CD4-positive, alpha-beta memory T cell (primary cell): ENCODE data around the gene SLC37A3. TPM values are rescaled to one million over a fixed set of nuclear protein-coding genes. Genes with fewer than 3 reads are reported as not detected.

Experiments used
- CTCF ChIA-PET: fragments of 350-600 bp; sonication (Branson Sonifier 250); formaldehyde crosslinking; loops from one replicate; lab custom pipeline; 2021; ENCODE audit warnings: inconsistent platforms; ENCODE audit not compliant: partially characterized antibody; lab: Charles Lee
- POLR2A ChIA-PET: fragments of 350-600 bp; sonication (Branson Sonifier 250); formaldehyde crosslinking; loops from one replicate; lab custom pipeline; 2021; ENCODE audit not compliant: partially characterized antibody; lab: Charles Lee
- DNase-seq, 5 donors: peaks; one replicate each; pipeline versions ENCODE4 v3.0.0 to v3.0.0-alpha.2; 2020 to 2022; ENCODE audit warnings: mixed read lengths in 1 of 5
- H3K27ac ChIP-seq: one replicate; pipeline ENCODE4 v1.7.0; 2013; ENCODE audit warnings: low read depth, low read length
- H3K27me3 ChIP-seq: 2 replicates; pipeline ENCODE4 v1.7.0; 2013; ENCODE audit warnings: mild to moderate bottlenecking, low read length, moderate library complexity; ENCODE audit not compliant: insufficient read depth
- H3K36me3 ChIP-seq: 2 replicates; pipeline ENCODE4 v1.7.0; 2013; ENCODE audit warnings: mild to moderate bottlenecking, low read length, moderate library complexity; ENCODE audit not compliant: insufficient read depth
- H3K4me1 ChIP-seq: 2 replicates; pipeline ENCODE4 v1.7.0; 2013; ENCODE audit warnings: mild to moderate bottlenecking, low read length, moderate library complexity; ENCODE audit not compliant: insufficient read depth
- H3K4me3 ChIP-seq, 2 donors: one replicate each; pipeline ENCODE4 v1.7.0; 2013; ENCODE audit warnings: low read length in 2 of 2, mild to moderate bottlenecking in 1 of 2
- H3K9me3 ChIP-seq, 2 donors: one replicate each; pipeline ENCODE4 v1.7.0; 2013; ENCODE audit warnings: low read length in 2 of 2, control low read depth in 1 of 2; ENCODE audit not compliant: control insufficient read depth in 1 of 2
- H3K27ac Mint-ChIP-seq, 7 donors: one replicate each; pipeline ENCODE4 v1.8.0; 2020 to 2021; ENCODE audit warnings: mixed read lengths in 7 of 7, mild to moderate bottlenecking in 6 of 7, inconsistent platforms in 3 of 7, moderate library complexity in 3 of 7
- H3K27me3 Mint-ChIP-seq, 2 donors: one replicate each; pipeline ENCODE4 v1.8.0; 2020 to 2021; ENCODE audit warnings: mixed read lengths in 2 of 2
- H3K36me3 Mint-ChIP-seq, 2 donors: one replicate each; pipeline ENCODE4 v1.8.0; 2020 to 2021; ENCODE audit warnings: mixed read lengths in 2 of 2, inconsistent platforms in 1 of 2, mild to moderate bottlenecking in 1 of 2
- H3K4me1 Mint-ChIP-seq, 4 donors: one replicate each; pipeline ENCODE4 v1.8.0; 2020 to 2021; ENCODE audit warnings: mixed read lengths in 4 of 4, mild to moderate bottlenecking in 1 of 4
- H3K4me3 Mint-ChIP-seq, 8 donors: one replicate each; pipeline ENCODE4 v1.8.0; 2020 to 2021; ENCODE audit warnings: mixed read lengths in 8 of 8, mild to moderate bottlenecking in 7 of 8, moderate library complexity in 6 of 8, inconsistent platforms in 3 of 8
- H3K9me3 Mint-ChIP-seq, 8 donors: one replicate each; pipeline ENCODE4 v1.8.0; 2020 to 2021; ENCODE audit warnings: mixed read lengths in 8 of 8, mild to moderate bottlenecking in 5 of 8, inconsistent platforms in 3 of 8, moderate library complexity in 1 of 8
- intact Hi-C: fragments of 100-400 bp; cut with micrococcal nuclease; formaldehyde crosslinking; loops from one replicate; pipeline ENCODE4 v1.15.1; 2023
- polyA plus RNA-seq, 2 donors: library from polyadenylated mRNA; unstranded; fragments of 300-500 nt; fragmentation: Illumina TruSeq; gene quantifications; one replicate each; pipeline ENCODE4 v1.2.3, GENCODE V29; 2021
- total RNA-seq, 2 experiments: library from RNA; stranded (reverse); gene quantifications; one replicate each; pipeline ENCODE4 v1.2.3, GENCODE V29; 2021

The SLC37A3 gene
- 10 to 100 TPM; 32.5 to 42.5 TPM for total RNA-seq
- polyA plus RNA-seq = 10 to 100 TPM; 15.0 to 24.0 TPM

- H3K36me3 Mint-ChIP-seq = no peaks in the 10 kb centered on the region
Observed at GRCh38 chr7:140397784-140398750, at the start of gene SLC37A3. Gene SLC37A3 (minus strand): TSS chr7:140398530. CDS start chr7:140382526, 16,004 bp downstream.

GRCh38 chr7:140447841-140448240, 49.5 kb upstream of the SLC37A3 start:
- Histone ChIP-seq H3K36me3 (no peaks in the 10 kb centered on the region), H3K4me3 (no peak overlapping the region), H3K27ac (no peak overlapping the region), H3K27me3 (no peaks in the 10 kb centered on the region), H3K9me3 (no peaks in the 10 kb centered on the region), H3K4me1 (peaks cover 18% of the 10 kb centered on the region)
- Mint-ChIP-seq H3K27me3 (no peaks in the 10 kb centered on the region), H3K9me3 (no peaks in the 10 kb centered on the region), H3K36me3 (peaks cover 6 to 8% of the 10 kb centered on the region in 2 donors), H3K4me1 (peaks cover 16 to 47% (median 26%) of the 10 kb centered on the region in 4 donors), H3K4me3 (peak overlapping the region in 4 of 8 donors; percentile 22 to 74 (median 56)), H3K27ac (peak overlapping the region in 4 of 7 donors; percentile 57 to 85 (median 70))
- no peak for DNase-seq
- intact Hi-C loops = no loop called here
- CTCF ChIA-PET = interaction anchor here (0.9 to 1.0 kb wide), 2 partner anchors 10 to 31 kb away, joined by 3 read pairs; no protein-coding TSS in a partner anchor
- POLR2A ChIA-PET = interaction anchor here (1.6 kb wide), 1 partner anchor 32 kb away, joined by 4 read pairs; the partner anchor contains the start of gene MKRN1

More at GRCh38 chr7:140397784-140398750, at the start of gene SLC37A3:
- ChIA-PET CTCF (interaction anchor here (2.2 kb wide), 1 partner anchor 22 kb away, joined by 10 read pairs; no protein-coding TSS in a partner anchor), POLR2A (interaction anchor here (1.0 to 2.0 kb wide), 5 partner anchors 15 to 674 kb away, joined by 3 to 9 read pairs (median 7); partner anchors contain the start of gene MKRN1)
- Mint-ChIP-seq H3K9me3 (no peaks in the 10 kb centered on the region), H3K27ac (peak within 1 kb of the TSS; percentile 71 to 94 (median 88)), H3K4me1 (peaks cover 16 to 26% (median 20%) of the 10 kb centered on the region in 4 donors), H3K4me3 (peak within 1 kb of the TSS; percentile 90 to 95 (median 90)), H3K27me3 (no peaks in the 10 kb centered on the region)
- Histone ChIP-seq H3K4me1 (peaks cover 21% of the 10 kb centered on the region), H3K27me3 (no peaks in the 10 kb centered on the region), H3K9me3 (no peaks in the 10 kb centered on the region), H3K36me3 (no peaks in the 10 kb centered on the region), H3K27ac (peak within 1 kb of the TSS; percentile 77), H3K4me3 (peak within 1 kb of the TSS; percentile 33 to 63)
- intact Hi-C loops = loop anchor here (2.0 to 5.0 kb wide), 2 partner anchors 39 to 221 kb away; partner anchors contain the start of gene KDM7A
- peak; percentile 77 to 85 (median 81) for DNase-seq

GRCh38 chr7:140446467-140446866, 48.1 kb upstream of the SLC37A3 start:
- Mint-ChIP-seq H3K9me3 (no peaks in the 10 kb centered on the region), H3K27ac (peak overlapping the region in 2 of 7 donors; percentile 48 to 55), H3K36me3 (peaks cover 0 to 2% of the 10 kb centered on the region in 2 donors), H3K4me1 (peaks cover 11 to 38% (median 20%) of the 10 kb centered on the region in 4 donors), H3K4me3 (no peak overlapping the region), H3K27me3 (no peaks in the 10 kb centered on the region)
- Histone ChIP-seq H3K4me1 (peaks cover 18% of the 10 kb centered on the region), H3K27me3 (no peaks in the 10 kb centered on the region), H3K36me3 (no peaks in the 10 kb centered on the region), H3K27ac (no peak overlapping the region), H3K9me3 (no peaks in the 10 kb centered on the region), H3K4me3 (no peak overlapping the region)
- intact Hi-C loops = no loop called here
- CTCF ChIA-PET = no interaction called here
- no peak for DNase-seq
- POLR2A ChIA-PET = no interaction called here

GRCh38 chr7:140441519-140441918, 43.2 kb upstream of the SLC37A3 start:
- ChIA-PET CTCF (no interaction called here), POLR2A (no interaction called here)
- Histone ChIP-seq H3K27me3 (no peaks in the 10 kb centered on the region), H3K36me3 (no peaks in the 10 kb centered on the region), H3K4me1 (no peaks in the 10 kb centered on the region), H3K4me3 (no peak overlapping the region), H3K27ac (no peak overlapping the region), H3K9me3 (no peaks in the 10 kb centered on the region)
- no peaks in the 10 kb centered on the region for H3K36me3 Mint-ChIP-seq
- no peak overlapping the region for H3K27ac Mint-ChIP-seq
- intact Hi-C loops = no loop called here
- no peaks in the 10 kb centered on the region for H3K9me3 Mint-ChIP-seq
- H3K27me3 Mint-ChIP-seq = no peaks in the 10 kb centered on the region
- DNase-seq = no peak
- no peak overlapping the region for H3K4me3 Mint-ChIP-seq
- H3K4me1 Mint-ChIP-seq = peaks cover 0 to 3% (median 0%) of the 10 kb centered on the region in 4 donors

- Mint-ChIP-seq H3K27me3 (no peaks in the 10 kb centered on the region), H3K36me3 (no peaks in the 10 kb centered on the region), H3K4me1 (peaks cover 0 to 3% (median 0%) of the 10 kb centered on the region in 4 donors), H3K4me3 (no peak overlapping the region), H3K27ac (no peak overlapping the region), H3K9me3 (no peaks in the 10 kb centered on the region)
- H3K36me3 ChIP-seq = no peaks in the 10 kb centered on the region
- intact Hi-C loops = no loop called here
- H3K9me3 ChIP-seq = no peaks in the 10 kb centered on the region
- DNase-seq = no peak
- ChIA-PET POLR2A (interaction anchor here (0.6 kb wide), 1 partner anchor 113 kb away, joined by 5 read pairs; no protein-coding TSS in a partner anchor), CTCF (interaction anchor here (1.5 to 1.7 kb wide), 2 partner anchors 23 to 213 kb away, joined by 4 to 5 read pairs; no protein-coding TSS in a partner anchor)
- H3K4me3 ChIP-seq = no peak overlapping the region
- no peaks in the 10 kb centered on the region for H3K27me3 ChIP-seq
- no peaks in the 10 kb centered on the region for H3K4me1 ChIP-seq
- H3K27ac ChIP-seq = no peak overlapping the region
Observed at GRCh38 chr7:140440593-140440992, 42.3 kb upstream of the SLC37A3 start.

- Mint-ChIP-seq H3K27ac (no peak overlapping the region), H3K27me3 (no peaks in the 10 kb centered on the region), H3K9me3 (no peaks in the 10 kb centered on the region), H3K4me1 (peaks cover 0 to 3% (median 0%) of the 10 kb centered on the region in 4 donors), H3K4me3 (no peak overlapping the region), H3K36me3 (no peaks in the 10 kb centered on the region)
- H3K9me3 ChIP-seq = no peaks in the 10 kb centered on the region
- no peak overlapping the region for H3K27ac ChIP-seq
- CTCF ChIA-PET = interaction anchor here (0.8 to 1.7 kb wide), 4 partner anchors 9 to 214 kb away, joined by 3 to 4 read pairs (median 3); no protein-coding TSS in a partner anchor
- DNase-seq = no peak
- no peak overlapping the region for H3K4me3 ChIP-seq
- H3K4me1 ChIP-seq = no peaks in the 10 kb centered on the region
- H3K27me3 ChIP-seq = no peaks in the 10 kb centered on the region
- POLR2A ChIA-PET = no interaction called here
- intact Hi-C loops = no loop called here
- H3K36me3 ChIP-seq = no peaks in the 10 kb centered on the region
Observed at GRCh38 chr7:140439359-140439758, 41.0 kb upstream of the SLC37A3 start.
